GM19043 (cell line): Measurements from ENCODE around the gene IREB2.

Experiments used
- ATAC-seq: cut with Tn5 transposase; IDR thresholded peaks from one replicate; pipeline ENCODE4 v1.9.1; 2021; ENCODE audit warnings: low read depth; ENCODE audit not compliant: unreplicated experiment

IREB2 gene

GRCh38 chr15:78540141-78540870 lies 102.3 kb downstream of the IREB2 start, which contains the start of gene PSMA4:
Gene PSMA4 (plus strand): TSS chr15:78540444. CDS start chr15:78541928, 1,484 bp downstream.
- ATAC-seq: peak; percentile 75

GRCh38 chr15:78540871-78541743 lies 103.1 kb downstream of the IREB2 start:
- ATAC-seq: no peak

DNA sequence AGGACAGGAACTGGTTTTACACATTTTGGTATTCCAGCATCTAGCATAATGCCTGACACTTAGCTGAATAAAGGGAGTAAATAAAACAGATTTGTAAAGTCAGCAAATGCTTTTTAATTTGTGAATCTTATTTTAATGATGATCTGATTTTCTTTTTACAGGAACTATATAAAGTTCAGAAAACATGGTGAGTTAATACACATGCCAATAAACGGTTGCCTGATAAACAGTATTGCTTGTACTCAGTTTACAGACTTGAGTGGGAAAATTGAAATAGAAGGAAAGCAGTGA lies 103.7 kb downstream of the IREB2 start:
- no peak for ATAC-seq

DNA sequence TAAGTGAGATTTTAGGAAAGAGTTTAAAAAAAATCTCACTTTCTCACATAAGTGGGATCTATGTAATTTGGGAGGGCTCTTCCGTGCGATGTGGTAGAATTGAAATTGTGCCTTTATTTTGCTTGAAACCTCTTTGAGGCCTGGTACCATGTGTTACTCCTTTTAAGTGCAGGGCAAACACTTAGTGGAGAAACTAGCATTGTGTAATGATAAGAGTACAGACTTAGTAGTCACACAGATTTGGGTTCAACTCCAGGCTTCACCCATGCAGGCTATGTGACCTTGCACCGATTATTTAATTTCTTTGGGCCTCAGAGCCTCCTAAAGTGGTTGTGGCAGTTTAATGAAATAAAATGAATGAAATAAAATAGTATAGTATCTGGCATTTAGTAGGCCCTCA lies 104.6 kb downstream of the IREB2 start:
- ATAC-seq: no peak

DNA sequence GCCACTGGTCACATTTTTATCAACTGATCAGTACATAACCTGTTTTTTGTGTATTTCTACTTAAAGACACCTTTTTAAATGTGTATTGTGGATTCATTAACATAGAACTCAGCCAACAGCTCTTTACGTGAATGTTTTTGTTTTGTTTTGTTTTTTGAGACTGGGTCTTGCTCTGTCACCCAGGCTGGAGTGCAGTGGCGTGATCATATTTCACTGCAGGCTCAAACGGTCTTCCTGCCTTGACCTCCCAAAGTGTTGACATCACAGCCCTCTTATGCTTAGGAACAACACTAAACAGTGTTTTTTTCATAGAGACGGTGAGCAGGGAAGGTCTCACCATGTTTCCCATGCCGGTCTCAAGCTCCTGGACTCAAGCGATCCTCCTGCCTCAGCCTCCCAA lies 112.2 kb downstream of the IREB2 start:
- ATAC-seq: no peak

GRCh38 chr15:78550815-78551214 lies 112.8 kb downstream of the IREB2 start:
- no peak for ATAC-seq
